GM11168 (cell line): ENCODE results near the gene RPRD1A.
"Not testable (repeated sequence)": the region's sequence is repeated elsewhere in the genome, so short reads cannot be mapped to it uniquely, and the experiment has no call there.

ENCODE experiments used
- in situ Hi-C: fragments of 300-500 bp; cut with MboI; formaldehyde crosslinking; loops from one replicate; pipeline ENCODE4 v1.12.0; 2022; ENCODE audit warnings: low sequenced_read_pairs; ENCODE audit not compliant: unreplicated experiment

RPRD1A gene

DNA sequence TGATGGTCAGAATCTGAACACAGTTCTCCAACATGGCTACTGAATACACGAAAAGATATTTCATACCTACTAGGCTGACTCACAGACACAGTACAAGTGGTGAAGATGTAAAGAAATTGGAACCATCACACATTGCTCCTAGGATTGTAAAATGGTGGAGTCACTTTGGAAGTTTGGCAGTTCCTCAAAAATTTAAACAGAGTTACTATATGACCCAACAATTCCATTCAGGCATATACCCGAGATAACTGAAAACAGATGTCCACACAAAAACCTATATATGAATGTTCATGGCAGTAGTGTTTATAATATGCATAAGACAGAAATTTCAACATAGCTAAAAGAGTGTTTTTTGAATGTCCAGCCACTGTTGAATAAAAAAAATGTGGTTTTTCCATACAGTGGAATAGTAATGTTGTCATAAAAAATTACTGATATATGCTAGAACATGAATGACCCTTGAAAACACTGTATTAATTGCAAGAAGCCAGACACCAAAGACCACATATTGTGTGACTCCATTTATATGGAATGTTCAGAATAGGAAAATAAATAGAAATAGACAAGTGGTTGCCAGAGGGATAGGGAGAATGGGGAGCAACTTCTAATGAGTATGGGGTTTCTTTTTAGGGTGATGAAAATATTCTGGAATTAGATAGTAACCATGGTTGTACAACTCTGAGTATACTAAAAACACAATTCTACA lies 84.8 kb downstream of the RPRD1A start:
- in situ Hi-C loops, result no loop called here

- in situ Hi-C loops, result no loop called here
These were observed 88.2 kb downstream of the RPRD1A start for GRCh38 chr18:35979112-35979511.

DNA sequence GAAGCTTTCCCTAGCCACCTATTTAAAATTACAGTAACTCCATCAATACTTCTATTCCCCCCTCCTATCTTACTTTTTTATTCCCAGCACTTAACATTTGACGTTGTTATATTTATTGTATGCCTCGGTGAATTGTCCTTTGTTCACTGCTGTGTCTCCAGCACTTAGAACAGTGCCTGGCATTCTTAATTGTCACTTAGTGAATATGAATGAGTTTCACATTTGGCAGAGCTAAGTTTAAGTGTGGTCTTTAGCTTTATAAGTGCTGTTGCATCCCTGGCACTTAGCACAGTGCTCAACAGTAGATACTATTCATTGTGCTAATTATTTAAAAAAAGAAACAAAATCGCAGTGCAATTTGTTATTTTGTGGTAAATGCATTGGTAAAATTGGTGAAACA lies 93.2 kb downstream of the RPRD1A start:
- in situ Hi-C loops, result no loop called here

GRCh38 chr18:35973650-35974049 lies 93.7 kb downstream of the RPRD1A start:
- in situ Hi-C loops, result no loop called here

DNA sequence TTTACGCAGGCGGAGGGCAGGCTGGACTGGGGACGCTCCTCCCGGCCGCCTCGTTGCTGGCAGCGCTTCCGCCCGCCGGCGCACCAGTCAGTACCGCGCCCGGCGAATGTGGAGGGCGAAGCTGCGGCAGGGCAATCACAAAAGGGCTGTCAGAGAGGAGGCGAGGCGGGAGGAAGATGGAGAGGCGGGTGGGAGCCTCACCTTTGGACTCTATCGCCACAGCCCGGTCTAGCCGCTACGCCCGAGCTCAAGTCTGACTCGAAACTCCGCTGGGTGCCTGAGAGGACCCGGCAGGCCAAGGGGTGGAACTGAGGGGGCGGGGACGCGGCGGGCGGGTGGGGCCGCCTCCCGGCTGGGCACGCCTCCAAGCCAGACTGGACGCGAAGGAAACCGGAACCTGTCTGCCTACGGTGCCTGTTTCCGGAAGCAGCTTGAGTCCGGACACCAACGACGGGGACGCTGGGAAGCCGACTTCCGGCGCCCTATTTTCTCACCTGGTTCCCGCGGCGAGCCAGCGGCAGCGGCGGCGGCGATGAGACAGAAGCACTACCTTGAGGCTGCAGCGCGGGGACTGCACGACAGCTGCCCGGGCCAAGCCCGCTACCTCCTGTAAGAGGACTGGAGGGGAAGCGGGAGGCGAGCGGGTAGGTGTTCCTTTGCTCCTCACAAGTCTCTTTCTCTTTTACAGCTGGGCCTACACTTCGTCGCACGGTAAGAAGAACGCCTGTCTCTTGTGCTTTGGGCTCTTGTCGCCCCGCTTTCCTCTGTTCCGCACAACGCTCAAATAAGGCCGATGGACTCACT lies 95.0 kb downstream of the RPRD1A start, which contains the start of gene RMP24:
Gene RMP24, plus strand, starts transcription at position 483 of the 804 bp plus-strand sequence.
- in situ Hi-C loops, result no loop called here

DNA sequence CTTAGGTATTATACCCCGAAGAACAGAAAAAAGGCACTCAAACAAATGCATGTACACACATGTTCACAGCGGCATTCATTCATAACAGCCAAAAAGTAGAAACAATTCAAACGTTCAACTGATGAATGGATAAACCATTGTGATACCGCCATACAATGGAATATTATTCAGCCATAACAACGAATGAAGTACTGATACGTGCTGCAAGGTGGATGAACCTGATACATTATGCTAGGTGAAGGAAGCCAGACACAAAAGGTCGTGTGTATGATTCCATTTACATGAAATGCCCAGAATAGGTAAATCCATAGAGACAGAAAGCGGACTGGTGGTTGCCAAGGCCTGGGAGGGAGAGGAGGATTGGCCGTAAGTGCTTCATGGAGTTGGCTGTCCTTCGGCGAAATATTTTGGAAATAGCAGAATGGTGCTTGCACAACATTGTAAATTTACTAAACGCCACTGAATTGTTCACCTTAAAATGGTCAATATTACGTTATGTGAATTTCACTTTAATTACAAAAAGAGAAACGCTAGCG lies 95.6 kb downstream of the RPRD1A start:
- in situ Hi-C loops, result no loop called here

DNA sequence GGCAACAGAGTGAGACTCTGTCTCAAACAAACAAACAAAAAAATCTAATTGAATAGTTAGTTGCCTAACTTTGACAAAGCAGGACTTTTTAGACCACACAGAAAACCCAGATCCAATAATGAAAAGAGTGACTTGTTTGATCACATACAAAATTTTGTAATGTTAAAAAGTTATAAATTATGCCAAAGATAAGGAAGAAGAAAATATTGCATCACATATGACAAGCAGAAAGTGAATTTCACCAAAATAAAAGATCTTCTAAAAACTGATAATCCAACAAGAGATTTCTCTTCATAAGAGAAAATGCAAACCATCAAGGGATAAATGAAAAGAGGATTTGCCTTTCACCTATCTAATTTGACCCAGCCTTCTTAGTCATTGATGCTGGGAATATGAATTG lies 97.7 kb downstream of the RPRD1A start:
- in situ Hi-C loops, result no loop called here

- in situ Hi-C loops, result no loop called here
These were observed 99.0 kb downstream of the RPRD1A start for GRCh38 chr18:35968278-35968880.

GRCh38 chr18:35967866-35968265 lies 99.5 kb downstream of the RPRD1A start:
- in situ Hi-C loops, result not testable (repeated sequence)

GRCh38 chr18:35964319-35964718 lies 103.0 kb downstream of the RPRD1A start:
- in situ Hi-C loops, result no loop called here

DNA sequence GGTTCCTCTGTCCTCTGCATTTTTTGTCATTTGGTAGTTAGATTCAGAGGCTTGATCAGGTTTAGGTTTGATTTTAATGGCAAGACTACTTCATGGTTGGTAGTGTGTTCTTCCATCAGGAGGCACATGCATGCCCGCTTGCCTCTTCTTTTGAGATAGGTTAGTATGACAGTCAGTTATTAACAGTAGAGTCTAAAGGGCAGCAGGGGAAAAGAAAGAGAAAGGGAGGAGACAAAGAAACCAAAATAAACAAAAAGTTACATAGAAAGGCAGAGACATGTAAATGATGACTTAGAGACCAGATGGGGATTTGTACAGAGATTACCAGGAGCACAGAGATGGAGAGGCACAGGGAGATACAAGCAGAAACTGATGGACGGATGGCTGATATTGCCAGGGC lies 105.0 kb downstream of the RPRD1A start:
- in situ Hi-C loops, result no loop called here

GRCh38 chr18:35956226-35956625 lies 111.1 kb downstream of the RPRD1A start:
- in situ Hi-C loops, result loop anchor here (10.0 kb wide), 1 partner anchor 561 kb away; no protein-coding TSS in a partner anchor

GRCh38 chr18:35953688-35954087 lies 113.7 kb downstream of the RPRD1A start:
- in situ Hi-C loops, result loop anchor here (10.0 kb wide), 1 partner anchor 559 kb away; no protein-coding TSS in a partner anchor

DNA sequence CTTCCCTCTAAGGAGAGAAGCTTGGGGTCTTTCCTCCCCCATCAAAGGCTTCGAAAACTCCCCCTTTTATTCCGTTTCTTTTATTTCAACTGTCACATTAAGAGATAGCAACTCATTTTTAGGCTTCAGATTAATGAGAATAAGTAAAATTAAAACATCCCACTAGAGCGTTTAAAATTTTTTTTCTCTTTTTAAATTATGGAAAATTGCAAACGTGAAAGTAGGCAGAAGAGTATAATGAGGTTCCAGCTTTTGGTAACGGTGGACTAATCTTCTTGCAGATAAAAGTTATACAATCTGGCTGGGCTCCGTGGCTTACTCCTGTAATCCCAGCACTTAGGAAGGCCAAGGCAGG lies 116.8 kb downstream of the RPRD1A start:
- in situ Hi-C loops, result loop anchor here (10.0 kb wide), 1 partner anchor 556 kb away; no protein-coding TSS in a partner anchor

DNA sequence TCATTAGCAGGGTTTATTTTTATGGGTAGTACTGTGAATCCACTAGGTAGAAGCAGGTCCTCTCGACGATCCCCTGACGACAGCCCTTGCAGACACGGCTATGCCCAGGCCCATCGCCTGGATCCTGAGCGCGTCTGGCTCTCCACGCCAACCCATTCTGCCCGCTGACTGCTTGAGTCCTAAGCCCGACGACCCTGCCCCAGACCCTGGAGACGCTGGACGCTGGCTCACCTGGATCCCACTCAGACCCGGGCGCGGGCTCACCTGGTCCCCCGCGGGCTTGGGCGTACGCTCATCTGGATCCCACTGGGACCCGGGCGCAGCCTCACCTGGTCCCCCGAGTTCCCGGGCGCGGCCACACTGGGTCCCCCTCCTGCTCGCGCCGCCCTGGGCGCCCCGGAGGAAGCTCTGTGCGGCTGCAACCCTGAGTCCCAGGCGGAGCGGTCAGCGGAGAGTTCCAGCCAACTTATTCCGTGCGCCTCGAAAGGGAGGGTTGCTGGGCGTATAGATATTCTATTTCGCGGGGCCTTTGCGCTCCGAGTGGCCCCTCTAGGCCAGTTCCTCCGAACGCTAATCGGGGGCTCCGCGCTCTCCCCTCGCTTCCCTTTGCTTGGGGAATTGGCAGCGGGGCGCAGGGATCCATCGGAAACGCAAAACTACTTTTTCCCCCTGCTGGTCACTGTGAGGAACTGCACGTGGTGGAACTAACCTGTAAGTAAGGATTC lies 117.3 kb downstream of the RPRD1A start:
- in situ Hi-C loops, result loop anchor here (10.0 kb wide), 2 partner anchors 195 to 555 kb away; no protein-coding TSS in a partner anchor

- in situ Hi-C loops, result loop anchor here (10.0 kb wide), 1 partner anchor 194 kb away; no protein-coding TSS in a partner anchor
These were observed 118.3 kb downstream of the RPRD1A start for GRCh38 chr18:35949090-35949489.

GRCh38 chr18:35948080-35948479 lies 119.3 kb downstream of the RPRD1A start:
- in situ Hi-C loops, result loop anchor here (10.0 kb wide), 1 partner anchor 193 kb away; no protein-coding TSS in a partner anchor

GRCh38 chr18:35942661-35943060 lies 124.7 kb downstream of the RPRD1A start:
- in situ Hi-C loops, result loop anchor here (10.0 kb wide), 1 partner anchor 188 kb away; no protein-coding TSS in a partner anchor

DNA sequence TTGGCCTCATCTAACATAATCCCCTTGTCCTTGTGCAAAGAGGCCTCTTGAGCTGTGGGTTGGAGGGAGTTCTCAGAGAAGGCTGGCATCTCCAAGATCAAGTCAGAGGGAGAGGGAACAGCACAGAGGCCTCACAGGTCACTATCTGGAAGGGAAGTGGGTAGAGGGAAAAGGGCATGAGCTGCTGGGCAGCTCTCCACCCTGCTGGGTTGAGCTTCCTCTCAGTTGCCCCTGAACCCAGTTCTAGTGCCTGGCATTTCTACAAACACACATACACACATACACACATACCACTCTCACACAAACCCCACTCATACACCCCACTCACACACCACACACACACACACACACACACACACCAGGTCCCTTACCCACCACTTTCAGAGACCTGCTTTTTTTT lies 125.2 kb downstream of the RPRD1A start:
- in situ Hi-C loops, result loop anchor here (10.0 kb wide), 1 partner anchor 187 kb away; no protein-coding TSS in a partner anchor

- in situ Hi-C loops, result loop anchor here (10.0 kb wide), 1 partner anchor 186 kb away; no protein-coding TSS in a partner anchor
These were observed 126.1 kb downstream of the RPRD1A start for GRCh38 chr18:35941299-35941698.
